ENCODE data around the gene B3GALT5. TPM values are rescaled to one million over a fixed set of nuclear protein-coding genes. Genes with fewer than 3 reads are reported as not detected.

The B3GALT5 gene
- polyA plus RNA-seq, 1 donor (not counting 4 experiments of a cell fraction or from before 2014, with no cell fraction given): not detected

DNA sequence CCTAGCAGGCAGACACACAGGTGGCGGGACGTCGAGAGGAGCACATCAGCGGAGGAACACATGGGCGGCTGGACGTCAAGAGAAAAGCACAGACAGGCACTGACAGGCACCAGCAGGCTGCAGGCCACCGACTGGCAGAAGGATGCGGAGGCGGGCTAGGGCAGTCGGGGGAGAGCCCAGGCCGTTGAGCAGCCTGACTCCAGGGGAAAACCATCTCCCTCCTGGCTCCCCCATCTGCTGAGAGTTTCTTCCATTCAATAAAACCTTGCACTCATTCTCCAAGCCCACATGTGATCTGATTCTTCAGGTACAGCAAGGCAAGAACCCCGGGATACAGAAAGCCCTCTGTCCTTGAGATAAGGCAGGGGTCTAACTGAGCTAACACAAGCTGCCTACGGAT, 25.5 kb downstream of the B3GALT5 start:
- H3K36me3 ChIP-seq (ENCODE audit: control insufficient read depth in 2 of 2, extremely low read depth in 1 of 2, insufficient read depth in 2 of 2, low read length in 2 of 2): no peaks in the 10 kb centered on the region

DNA sequence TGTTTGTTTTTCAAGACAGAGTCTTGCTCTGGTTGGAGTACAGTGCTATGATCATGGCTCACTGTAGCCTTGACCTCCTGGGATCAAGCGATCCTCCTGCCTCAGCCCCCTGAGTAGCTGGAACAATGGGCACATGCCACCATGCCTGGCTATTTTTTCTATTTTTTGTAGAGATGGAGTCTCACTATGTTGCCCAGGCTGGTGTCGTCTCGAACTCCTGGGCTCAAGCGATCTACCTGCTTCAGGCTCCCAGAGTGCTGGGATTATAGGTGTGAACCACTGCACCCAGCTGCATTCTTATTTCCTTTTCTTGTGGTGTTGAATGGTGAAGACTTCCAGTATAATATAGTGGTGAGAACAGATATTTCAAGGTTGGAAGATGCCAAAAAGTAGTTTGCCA, 28.0 kb downstream of the B3GALT5 start:
- Histone ChIP-seq H3K9me1 (ENCODE audit: control insufficient read depth, extremely low read depth, insufficient read depth, low read length) (no peaks in the 10 kb centered on the region), H4K20me1 (ENCODE audit: control insufficient read depth, extremely low read depth, insufficient read depth, low read length) (no peaks in the 10 kb centered on the region), H3K9me3 (ENCODE audit: control insufficient read depth, low read depth, low read length) (peaks cover 4% of the 10 kb centered on the region), H3K36me3 (ENCODE audit: control insufficient read depth in 2 of 2, extremely low read depth in 1 of 2, insufficient read depth in 2 of 2, low read length in 2 of 2) (no peaks in the 10 kb centered on the region), H3K4me1 (ENCODE audit: control insufficient read depth, extremely low read depth, insufficient read depth, low read length) (no peaks in the 10 kb centered on the region), H3K9ac (ENCODE audit: control insufficient read depth, extremely low read depth, insufficient read depth, low read length) (no peak overlapping the region), H3K4me2 (ENCODE audit: control insufficient read depth, extremely low read depth, insufficient read depth, low read depth, low read length) (no peak overlapping the region), H2AFZ (ENCODE audit: control insufficient read depth, low read length) (no peak overlapping the region), H3K4me3 (ENCODE audit: control insufficient read depth in 2 of 3, extremely low read depth in 1 of 3, insufficient read depth in 2 of 3, low read depth in 1 of 3, low read length in 3 of 3) (no peak overlapping the region), H3K27me3 (ENCODE audit: control insufficient read depth, extremely low read depth, insufficient read depth, low read length) (no peaks in the 10 kb centered on the region), H3K27ac (ENCODE audit: control insufficient read depth, insufficient read depth, low read length) (no peak overlapping the region), H3K79me2 (ENCODE audit: control insufficient read depth, insufficient read depth, low read length) (no peaks in the 10 kb centered on the region)
- FAIRE-seq (no peak), DNase-seq (ENCODE audit: low read depth, low spot score) (no peak)
- TF ChIP-seq EZH2 (IDR thresholded peaks at IDR 0.05; ENCODE audit: low read length): no peak
- TF ChIP-seq, protein P1, sequence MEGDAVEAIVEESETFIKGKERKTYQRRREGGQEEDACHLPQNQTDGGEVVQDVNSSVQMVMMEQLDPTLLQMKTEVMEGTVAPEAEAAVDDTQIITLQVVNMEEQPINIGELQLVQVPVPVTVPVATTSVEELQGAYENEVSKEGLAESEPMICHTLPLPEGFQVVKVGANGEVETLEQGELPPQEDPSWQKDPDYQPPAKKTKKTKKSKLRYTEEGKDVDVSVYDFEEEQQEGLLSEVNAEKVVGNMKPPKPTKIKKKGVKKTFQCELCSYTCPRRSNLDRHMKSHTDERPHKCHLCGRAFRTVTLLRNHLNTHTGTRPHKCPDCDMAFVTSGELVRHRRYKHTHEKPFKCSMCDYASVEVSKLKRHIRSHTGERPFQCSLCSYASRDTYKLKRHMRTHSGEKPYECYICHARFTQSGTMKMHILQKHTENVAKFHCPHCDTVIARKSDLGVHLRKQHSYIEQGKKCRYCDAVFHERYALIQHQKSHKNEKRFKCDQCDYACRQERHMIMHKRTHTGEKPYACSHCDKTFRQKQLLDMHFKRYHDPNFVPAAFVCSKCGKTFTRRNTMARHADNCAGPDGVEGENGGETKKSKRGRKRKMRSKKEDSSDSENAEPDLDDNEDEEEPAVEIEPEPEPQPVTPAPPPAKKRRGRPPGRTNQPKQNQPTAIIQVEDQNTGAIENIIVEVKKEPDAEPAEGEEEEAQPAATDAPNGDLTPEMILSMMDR (optimal IDR thresholded peaks at IDR 0.05 in 1 of 3, IDR thresholded peaks at IDR 0.05 in 1 of 3, conservative IDR thresholded peaks at IDR 0.05 in 1 of 3; ENCODE audit: extremely low read depth in 1 of 3, insufficient read depth in 2 of 3, low read length in 3 of 3): no peak
- dilution Hi-C loops (cut with MboI; ENCODE audit: extremely low pct_ligation_motif_present, low sequenced_read_pairs): no loop called here

More for the DNA sequence above, 25.5 kb downstream of the B3GALT5 start:
- Histone ChIP-seq H3K4me3 (ENCODE audit: control insufficient read depth in 2 of 3, extremely low read depth in 1 of 3, insufficient read depth in 2 of 3, low read depth in 1 of 3, low read length in 3 of 3) (no peak overlapping the region), H3K9me3 (ENCODE audit: control insufficient read depth, low read depth, low read length) (peaks cover 4% of the 10 kb centered on the region), H3K79me2 (ENCODE audit: control insufficient read depth, insufficient read depth, low read length) (no peaks in the 10 kb centered on the region), H3K27me3 (ENCODE audit: control insufficient read depth, extremely low read depth, insufficient read depth, low read length) (no peaks in the 10 kb centered on the region), H3K9me1 (ENCODE audit: control insufficient read depth, extremely low read depth, insufficient read depth, low read length) (no peaks in the 10 kb centered on the region), H3K9ac (ENCODE audit: control insufficient read depth, extremely low read depth, insufficient read depth, low read length) (no peak overlapping the region), H3K27ac (ENCODE audit: control insufficient read depth, insufficient read depth, low read length) (no peak overlapping the region), H4K20me1 (ENCODE audit: control insufficient read depth, extremely low read depth, insufficient read depth, low read length) (no peaks in the 10 kb centered on the region), H3K4me1 (ENCODE audit: control insufficient read depth, extremely low read depth, insufficient read depth, low read length) (no peaks in the 10 kb centered on the region), H2AFZ (ENCODE audit: control insufficient read depth, low read length) (no peak overlapping the region), H3K4me2 (ENCODE audit: control insufficient read depth, extremely low read depth, insufficient read depth, low read depth, low read length) (no peak overlapping the region)
- dilution Hi-C loops (cut with MboI; ENCODE audit: extremely low pct_ligation_motif_present, low sequenced_read_pairs): no loop called here
- DNase-seq (ENCODE audit: low read depth, low spot score) (no peak), FAIRE-seq (no peak)
- TF ChIP-seq, protein P1 (optimal IDR thresholded peaks at IDR 0.05 in 1 of 3, IDR thresholded peaks at IDR 0.05 in 1 of 3, conservative IDR thresholded peaks at IDR 0.05 in 1 of 3; ENCODE audit: extremely low read depth in 1 of 3, insufficient read depth in 2 of 3, low read length in 3 of 3): no peak
- no peak for TF ChIP-seq EZH2 (IDR thresholded peaks at IDR 0.05; ENCODE audit: low read length)
